Effector CD8-positive, alpha-beta T cell (primary cell): ENCODE results near the gene NUP188.
"Not testable (repeated sequence)": the region's sequence is repeated elsewhere in the genome, so short reads cannot be mapped to it uniquely, and the experiment has no call there.

Experiments used
- DNase-seq: peaks from one replicate; lab custom pipeline; 2025; lab: John Stamatoyannopoulos, UW

The NUP188 gene

DNA sequence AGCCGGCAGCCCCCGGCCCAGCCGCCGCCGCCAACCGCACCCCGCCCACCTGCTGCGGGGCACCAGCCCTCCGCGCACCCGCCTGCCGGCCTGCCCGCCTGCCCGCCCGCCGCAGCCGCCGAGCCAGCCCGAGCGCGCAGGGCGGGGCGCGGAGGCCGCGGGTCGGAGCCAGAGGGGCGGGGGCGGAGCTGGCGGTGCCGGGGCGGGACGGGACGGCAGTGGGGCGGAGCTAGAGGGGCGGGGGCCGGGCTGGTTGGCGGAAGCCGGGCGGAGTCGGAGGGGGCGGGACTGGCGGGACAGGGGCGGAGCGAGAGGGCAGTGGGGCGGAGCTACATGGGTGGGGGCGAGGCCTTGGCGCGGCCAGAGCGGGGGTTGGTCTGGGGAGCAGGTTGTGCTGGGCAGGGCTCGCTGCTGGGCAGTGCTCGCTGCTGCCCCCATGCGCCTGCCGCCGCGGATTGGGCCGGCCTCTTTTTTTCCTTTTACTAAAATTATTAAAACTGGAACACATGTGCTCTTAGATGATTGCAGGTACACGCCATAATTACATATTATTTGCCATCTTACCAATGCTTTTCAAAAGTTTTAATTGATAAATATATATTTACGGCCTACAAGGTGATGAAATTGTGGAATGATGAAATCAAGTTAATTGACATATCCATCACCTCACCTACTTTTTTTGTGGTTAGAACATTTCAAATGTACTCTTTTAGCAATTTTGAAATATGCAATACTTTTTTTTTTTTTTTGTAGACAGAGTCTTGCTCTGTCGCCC is 80.9 kb downstream of the NUP188 start, which contains the start of gene SH3GLB2:
TSS of gene SH3GLB2 (minus strand) at position 140 of the 775 bp plus-strand sequence. CDS start 177 bp downstream, outside the sequence.
- peak; percentile 88 for DNase-seq

- no peak for DNase-seq
Observed at GRCh38 chr9:129030191-129030590, 82.7 kb downstream of the NUP188 start.

DNA sequence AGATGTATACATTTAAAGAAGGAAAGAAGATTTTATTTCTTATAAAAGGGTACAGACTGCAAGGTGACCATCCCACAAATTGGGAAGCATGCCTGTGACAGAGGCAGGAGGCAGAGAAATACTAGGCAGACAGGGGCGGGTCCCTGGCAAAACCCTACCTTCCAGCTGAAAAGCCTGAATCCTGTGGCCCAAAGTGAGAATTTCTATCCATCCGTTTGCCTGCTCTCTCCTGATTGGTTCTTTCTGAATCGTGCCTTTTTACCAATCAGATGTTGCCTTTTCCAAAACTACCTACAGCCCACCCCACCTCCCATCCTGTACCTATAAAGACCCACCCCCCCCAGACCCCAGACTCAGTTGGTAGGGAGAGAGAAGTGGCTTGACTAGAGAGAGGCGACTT is 84.0 kb downstream of the NUP188 start:
- no peak for DNase-seq

DNA sequence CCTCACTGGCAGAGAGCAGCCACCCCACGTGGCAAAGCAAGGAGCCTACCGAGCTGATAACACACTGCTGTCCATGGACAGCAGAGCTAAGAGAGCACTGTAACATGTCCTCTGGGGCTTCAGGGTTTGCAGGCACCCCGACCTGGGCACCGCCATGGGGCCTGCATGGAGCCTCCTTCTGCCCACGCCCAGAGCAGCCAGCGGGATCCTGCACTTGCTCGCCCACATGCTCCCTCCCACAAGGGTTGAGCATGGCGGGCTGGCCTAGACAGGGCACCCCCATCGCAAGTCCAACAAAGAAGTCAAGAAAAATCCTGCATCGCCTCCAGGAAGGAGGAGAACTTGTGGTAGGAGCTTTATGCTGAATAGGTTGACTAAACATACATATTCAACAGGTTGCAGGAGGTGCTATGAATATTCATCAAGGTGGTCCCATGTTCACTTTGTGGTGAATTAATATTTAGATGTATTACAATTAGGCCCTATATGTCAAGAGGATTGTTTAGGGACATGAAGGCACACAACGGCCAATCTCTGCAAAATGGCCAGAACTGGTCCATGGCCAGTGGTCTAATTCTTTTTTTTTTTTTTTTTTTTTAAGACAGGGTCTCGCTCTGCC is 85.2 kb downstream of the NUP188 start:
- no peak for DNase-seq

DNA sequence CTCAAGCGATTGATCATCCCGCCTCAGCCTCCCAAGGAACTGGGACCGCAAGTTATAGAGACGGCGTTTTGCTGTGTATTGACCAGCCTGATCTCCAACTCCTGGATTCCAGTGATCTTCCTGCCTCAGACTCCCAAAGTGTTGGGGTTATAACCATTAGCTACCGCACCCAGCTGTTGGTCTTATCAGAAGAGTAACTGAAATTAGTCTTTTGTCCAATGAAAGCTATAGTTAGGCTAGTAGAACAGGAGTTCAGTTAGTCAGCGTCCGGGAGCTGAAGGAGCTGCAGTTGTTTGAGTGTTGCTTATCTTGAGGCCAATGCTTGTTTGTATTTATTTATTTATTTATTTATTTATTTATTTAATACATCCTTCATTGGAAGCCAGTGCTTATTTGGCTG is 85.7 kb downstream of the NUP188 start:
- no peak for DNase-seq

GRCh38 chr9:129035838-129036237 is 88.3 kb downstream of the NUP188 start:
- DNase-seq, result not testable (repeated sequence)

DNA sequence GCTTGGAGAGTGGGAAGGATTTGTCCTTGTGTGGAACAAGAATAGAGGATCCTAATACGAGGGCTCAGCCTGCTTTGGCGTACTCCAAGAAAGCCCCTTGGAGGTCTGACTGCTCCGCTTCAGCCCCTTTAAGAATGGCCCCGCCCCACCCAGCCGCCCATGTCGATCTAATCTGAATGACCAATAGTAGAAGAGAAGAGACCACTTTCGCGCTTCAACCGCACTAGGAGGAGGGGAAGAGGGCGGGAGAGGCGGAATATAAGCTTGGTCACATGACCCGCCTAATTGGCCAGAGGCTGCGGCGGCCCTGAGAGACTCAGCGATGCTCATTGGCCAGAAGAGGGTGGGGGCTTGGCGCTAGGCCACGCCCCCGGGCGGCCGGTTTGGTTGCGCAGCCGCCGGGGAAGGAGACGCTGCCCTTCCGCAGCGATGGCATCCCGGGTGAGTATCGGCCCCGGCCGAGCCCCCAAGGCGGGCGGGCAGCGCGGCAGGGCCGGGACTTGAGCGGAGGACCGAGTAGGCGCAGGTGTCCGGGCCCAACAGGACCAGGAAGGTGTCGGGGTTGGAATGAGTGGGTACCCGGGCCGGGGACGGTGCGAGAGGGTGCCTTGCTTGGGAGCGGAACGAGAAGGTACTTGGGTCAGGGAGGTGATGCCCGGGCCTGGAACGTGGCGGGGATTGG is 88.9 kb downstream of the NUP188 start, which contains the start of gene MIGA2:
TSS of gene MIGA2 (plus strand) at position 386 of the 682 bp plus-strand sequence. CDS start 3,969 bp downstream, outside the sequence.
- peak; percentile 93 for DNase-seq

DNA sequence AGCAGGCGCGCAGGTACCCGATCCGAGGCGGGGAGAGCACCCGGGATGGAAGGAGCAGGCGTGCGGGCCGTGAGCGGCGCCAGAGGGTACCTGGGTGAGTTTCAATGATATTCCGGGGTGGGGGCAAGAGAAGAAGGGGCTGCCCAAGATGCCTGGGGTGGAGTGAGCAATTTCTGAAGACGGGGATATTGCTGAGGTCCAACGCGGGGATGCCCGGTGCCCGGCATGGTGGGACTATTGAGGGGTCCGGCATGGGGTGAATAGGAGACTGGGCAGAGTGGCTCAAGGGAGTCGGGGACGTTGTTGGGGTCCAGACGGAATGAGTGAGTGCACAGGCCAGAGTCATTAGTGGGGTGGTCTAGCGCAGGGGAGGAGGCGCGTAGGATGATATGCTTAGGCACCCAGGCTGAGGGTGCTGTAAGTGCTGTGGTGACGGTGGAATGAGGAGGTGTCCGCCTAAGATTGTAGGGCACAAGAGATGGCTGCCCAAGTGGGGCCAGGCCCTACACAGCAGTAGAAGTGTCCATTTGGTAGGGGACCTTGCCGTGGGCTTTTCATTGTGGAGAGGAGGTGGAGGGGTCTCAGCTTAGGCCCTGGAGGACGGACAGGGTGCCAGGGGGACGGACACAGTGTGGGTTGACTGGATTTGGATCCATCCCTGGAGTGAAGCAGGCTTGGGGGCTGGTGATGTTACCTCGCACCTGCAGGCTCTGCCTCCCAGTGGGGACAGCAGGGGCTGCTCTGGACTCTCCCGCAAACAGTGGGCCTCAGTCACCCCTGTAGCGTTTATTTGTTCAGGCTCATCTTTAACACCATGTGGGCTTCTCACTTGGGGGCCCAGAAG is 89.6 kb downstream of the NUP188 start:
- DNase-seq, result no peak

DNA sequence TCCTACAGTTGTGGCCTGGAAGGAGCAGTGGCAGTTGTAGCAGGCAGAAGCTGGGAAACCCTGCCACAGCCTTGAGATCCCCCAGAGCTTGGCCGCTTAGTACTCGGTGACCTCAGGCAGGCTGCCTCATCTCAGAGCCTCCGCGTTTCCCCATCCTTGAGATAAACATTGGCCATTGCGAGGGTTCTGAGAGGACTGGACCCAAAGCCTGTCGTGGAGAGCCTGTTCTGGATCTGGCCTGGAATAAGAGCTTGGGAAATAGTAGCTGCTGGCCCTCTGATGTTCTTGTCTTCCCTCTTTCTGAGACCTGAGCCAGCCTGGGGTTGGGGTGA is 90.2 kb downstream of the NUP188 start:
- no peak for DNase-seq

GRCh38 chr9:129038109-129038852 is 90.8 kb downstream of the NUP188 start:
- DNase-seq, result no peak

DNA sequence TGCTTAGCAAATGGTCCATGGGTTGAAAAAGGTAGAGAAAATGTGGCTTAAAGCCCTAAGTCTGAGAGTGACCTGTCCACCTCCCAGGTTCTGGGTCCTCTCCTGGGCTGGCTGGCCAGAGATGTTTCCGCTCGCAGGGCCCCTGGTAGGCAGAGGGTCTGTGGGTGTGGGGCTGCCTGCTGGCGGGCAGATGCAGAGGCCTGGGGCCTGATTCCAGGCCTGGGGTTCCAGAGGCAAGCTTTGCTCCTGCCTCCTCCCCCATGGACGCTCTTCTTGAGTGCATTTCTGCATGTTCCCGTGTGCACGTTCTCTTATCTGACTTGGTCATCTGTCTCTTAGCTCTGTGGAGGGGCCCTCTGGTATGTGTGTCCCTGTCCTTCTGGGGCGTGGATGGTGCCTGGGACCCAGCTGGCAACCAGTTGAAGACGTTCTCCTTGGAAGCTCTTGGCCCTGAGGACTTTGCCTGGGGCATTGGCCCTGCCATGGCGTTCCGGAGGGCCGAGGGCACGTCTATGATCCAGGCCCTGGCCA is 92.7 kb downstream of the NUP188 start:
- no peak for DNase-seq

DNA sequence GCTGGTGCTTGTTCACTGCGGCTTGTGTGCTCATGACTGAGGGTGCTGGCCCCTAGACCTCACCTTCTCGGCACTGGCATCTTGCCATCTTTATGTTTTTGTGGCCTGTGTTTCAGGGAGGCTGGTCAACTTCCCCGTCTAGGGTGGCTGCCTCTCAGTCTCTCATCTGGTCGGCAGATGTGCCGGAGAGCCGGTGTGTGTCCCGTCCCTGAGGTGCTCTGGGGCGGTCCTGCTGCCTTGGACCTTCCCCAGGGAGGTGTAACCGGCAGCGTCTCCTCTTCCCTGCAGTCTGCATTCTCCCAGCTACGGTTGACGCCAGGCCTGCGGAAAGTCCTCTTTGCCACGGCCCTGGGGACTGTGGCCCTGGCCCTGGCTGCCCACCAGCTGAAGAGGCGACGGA is 94.5 kb downstream of the NUP188 start:
- DNase-seq, result no peak

DNA sequence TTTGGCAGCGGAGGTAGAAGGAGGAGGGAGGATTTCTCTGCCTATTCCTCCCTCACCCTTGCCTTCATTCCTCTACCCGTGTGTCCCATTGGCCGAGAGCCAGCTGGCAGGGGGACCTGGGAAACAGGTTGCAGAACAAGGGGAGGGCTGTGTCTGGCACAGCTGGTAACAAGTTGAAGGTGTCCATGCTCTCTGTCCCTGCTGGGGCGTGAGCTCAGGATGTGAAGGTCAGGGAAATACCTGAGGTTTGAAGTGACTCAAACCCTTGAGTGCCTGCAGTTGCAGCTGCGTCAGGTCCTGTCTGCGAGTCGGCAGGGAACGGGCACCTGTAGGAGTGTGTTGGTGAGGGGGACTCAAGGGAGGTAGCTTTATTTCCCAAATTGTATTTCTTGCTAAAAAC is 105.1 kb downstream of the NUP188 start:
- DNase-seq, result no peak

DNA sequence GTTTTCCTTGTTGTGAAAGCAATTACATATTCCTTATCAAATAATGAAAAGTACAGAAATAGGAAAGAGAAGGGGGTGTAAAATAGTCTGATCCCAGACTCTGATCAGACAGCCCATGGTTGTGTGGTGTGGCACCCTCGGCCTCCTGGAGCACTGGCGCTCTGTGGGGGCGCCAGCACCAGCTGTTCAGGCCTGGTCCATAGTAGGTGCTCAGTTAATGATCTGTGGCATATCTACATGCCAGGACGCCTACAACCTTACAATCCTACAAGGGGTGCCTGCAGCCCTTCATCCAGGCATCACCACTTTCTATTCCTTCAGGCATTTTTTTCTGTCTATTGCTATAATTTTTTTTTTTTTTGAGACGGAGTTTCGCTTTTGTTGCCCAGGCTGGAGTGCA is 105.5 kb downstream of the NUP188 start:
- no peak for DNase-seq

DNA sequence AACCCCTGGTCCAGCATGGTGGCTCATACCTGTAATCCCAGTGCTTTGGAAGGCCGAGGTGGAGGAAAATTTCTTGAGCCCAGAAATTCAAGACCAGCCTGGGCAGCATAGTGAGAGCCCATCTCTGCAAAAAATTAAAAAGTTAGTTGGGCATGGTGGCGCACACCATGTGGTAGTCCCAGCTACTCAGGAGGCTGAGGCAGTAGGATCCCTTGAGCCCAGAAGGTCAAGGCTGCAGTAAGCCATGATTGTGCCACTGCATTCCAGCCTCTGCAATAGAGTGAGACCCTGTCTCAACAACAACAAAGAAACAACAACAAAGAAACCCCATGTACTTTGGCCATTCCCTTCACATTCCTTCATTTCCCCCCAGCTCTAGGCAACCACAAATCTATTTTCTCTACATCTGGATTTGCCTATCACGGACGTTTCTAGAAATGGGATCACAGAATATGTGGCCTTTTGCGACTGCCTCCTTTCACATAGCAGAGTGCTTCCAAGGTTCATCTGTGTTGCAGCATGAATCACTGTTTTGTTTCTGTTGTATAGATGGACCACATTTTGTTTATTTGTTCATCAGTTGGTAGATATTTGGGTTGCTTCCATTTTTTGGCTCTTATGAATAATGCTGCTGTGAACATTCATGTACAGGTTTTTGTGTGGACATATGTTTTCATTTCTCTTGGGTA is 106.8 kb downstream of the NUP188 start:
- DNase-seq, result no peak
